ENCODE results near the gene CCL14. TPM values are rescaled to one million over a fixed set of nuclear protein-coding genes. Genes with fewer than 3 reads are reported as not detected.

CCL14 gene
- total RNA-seq, 4 donors from 2014 or later: 14.4 to 62.6 (median 25.8) TPM

- Histone ChIP-seq H3K36me3 (no peaks in the 10 kb centered on the region), H3K9me3 (peaks cover 0 to 34% (median 0%) of the 10 kb centered on the region in 4 donors), H3K4me1 (no peaks in the 10 kb centered on the region), H3K27me3 (no peaks in the 10 kb centered on the region), H3K27ac (no peak overlapping the region), H3K4me3 (no peak overlapping the region)
- no peak for TF ChIP-seq POLR2A (IDR thresholded peaks at IDR 0.05)
- TF ChIP-seq CTCF (IDR thresholded peaks at IDR 0.05): no peak
- no peak for TF ChIP-seq EP300 (IDR thresholded peaks at IDR 0.05)
- WGBS, 2 donors: 60 to 67% methylated on average over 5 of the region's 5 CpGs
- DNase-seq (ENCODE audit: low spot score in 2 of 2): no peak
Observed at GRCh38 chr17:36014946-36015345, 28.4 kb upstream of the CCL14 start.

- Histone ChIP-seq H3K4me3 (no peak overlapping the region), H3K4me1 (no peaks in the 10 kb centered on the region), H3K9me3 (peaks cover 0 to 58% (median 0%) of the 10 kb centered on the region in 4 donors), H3K27ac (no peak overlapping the region), H3K27me3 (no peaks in the 10 kb centered on the region), H3K36me3 (no peaks in the 10 kb centered on the region)
- WGBS, 2 donors: 80 to 86% methylated on average over 2 of the region's 2 CpGs
- TF ChIP-seq CTCF (IDR thresholded peaks at IDR 0.05) (no peak), POLR2A (IDR thresholded peaks at IDR 0.05) (no peak), EP300 (IDR thresholded peaks at IDR 0.05) (no peak)
- no peak for DNase-seq (ENCODE audit: low spot score in 2 of 2)
Observed at GRCh38 chr17:36011201-36011600, 24.7 kb upstream of the CCL14 start.

GRCh38 chr17:36008998-36009665 lies 22.6 kb upstream of the CCL14 start:
- no peak for DNase-seq (ENCODE audit: low spot score in 2 of 2)
- WGBS, 2 donors: 83 to 84% methylated on average over 14 of the region's 14 CpGs
- Histone ChIP-seq H3K9me3 (peaks cover 0 to 58% (median 0%) of the 10 kb centered on the region in 4 donors), H3K36me3 (no peaks in the 10 kb centered on the region), H3K27ac (no peak overlapping the region), H3K27me3 (no peaks in the 10 kb centered on the region), H3K4me1 (no peaks in the 10 kb centered on the region), H3K4me3 (no peak overlapping the region)
- TF ChIP-seq POLR2A (IDR thresholded peaks at IDR 0.05) (no peak), CTCF (IDR thresholded peaks at IDR 0.05) (peak in 1 of 5 experiments; percentile 6)

GRCh38 chr17:36004594-36005108 lies 18.1 kb upstream of the CCL14 start:
- WGBS, 2 donors: 45 to 56% methylated on average over 4 of the region's 4 CpGs
- TF ChIP-seq EP300 (IDR thresholded peaks at IDR 0.05): no peak
- no peak for TF ChIP-seq POLR2A (IDR thresholded peaks at IDR 0.05)
- TF ChIP-seq CTCF (IDR thresholded peaks at IDR 0.05): no peak
- H3K27ac ChIP-seq: no peak overlapping the region
- no peaks in the 10 kb centered on the region for H3K36me3 ChIP-seq
- no peaks in the 10 kb centered on the region for H3K27me3 ChIP-seq
- H3K9me3 ChIP-seq: peaks cover 0 to 22% (median 0%) of the 10 kb centered on the region in 4 donors
- H3K4me3 ChIP-seq: no peak overlapping the region
- H3K4me1 ChIP-seq: no peaks in the 10 kb centered on the region
- no peak for DNase-seq (ENCODE audit: low spot score in 2 of 2)

GRCh38 chr17:36002631-36003030 lies 16.1 kb upstream of the CCL14 start:
- no peaks in the 10 kb centered on the region for H3K27me3 ChIP-seq
- no peak overlapping the region for H3K4me3 ChIP-seq
- H3K27ac ChIP-seq: no peak overlapping the region
- no peaks in the 10 kb centered on the region for H3K4me1 ChIP-seq
- WGBS, 2 donors: 90 to 92% methylated on average over 7 of the region's 7 CpGs
- no peaks in the 10 kb centered on the region for H3K36me3 ChIP-seq
- no peak for DNase-seq (ENCODE audit: low spot score in 2 of 2)
- TF ChIP-seq CTCF (IDR thresholded peaks at IDR 0.05) (no peak), EP300 (IDR thresholded peaks at IDR 0.05) (no peak), POLR2A (IDR thresholded peaks at IDR 0.05) (no peak)
- H3K9me3 ChIP-seq: peaks cover 0 to 1% (median 0%) of the 10 kb centered on the region in 4 donors
